ENCODE measurements around the gene THSD7A. TPM values are rescaled to one million over a fixed set of nuclear protein-coding genes. Genes with fewer than 3 reads are reported as not detected.

Gene THSD7A
- total and polyA plus RNA-seq, 10 of the 15 experiments (the other 5 are each of a cell fraction or from before 2014, with no cell fraction given): 0.03 to 0.09 (median 0.03) TPM; not detected in 7

DNA sequence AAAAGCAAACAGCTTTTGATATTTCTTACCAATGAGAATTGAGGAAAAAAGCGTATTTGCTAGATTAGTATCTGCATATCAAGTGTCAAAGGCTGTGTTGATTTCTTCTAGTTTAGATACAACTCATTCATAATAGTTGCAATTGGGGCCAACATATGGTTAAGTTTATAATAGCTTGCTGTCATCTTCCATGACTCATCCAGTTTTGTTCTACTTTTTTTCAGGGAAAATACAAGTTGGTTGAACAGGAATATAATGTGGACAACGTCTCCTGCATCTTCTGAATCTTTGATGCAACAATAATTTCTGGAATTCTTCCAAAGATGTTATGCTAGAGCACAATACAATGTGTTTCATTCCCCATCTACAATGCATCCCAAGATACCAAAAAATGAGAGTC lies 182.0 kb downstream of the THSD7A start:
- FAIRE-seq: no peak
- Histone ChIP-seq H3K9me3 (replicated peaks; ENCODE audit: control insufficient read depth, insufficient read depth, low read length) (no peaks in the 10 kb centered on the region), H4K20me1 (ENCODE audit: control insufficient read depth, insufficient read depth) (no peaks in the 10 kb centered on the region), H3K79me2 (ENCODE audit: control insufficient read depth, insufficient read depth, low read length) (no peaks in the 10 kb centered on the region), H2AFZ (ENCODE audit: control insufficient read depth, low read depth, low read length) (no peak overlapping the region), H3K27ac (ENCODE audit: control insufficient read depth, insufficient read depth) (no peak overlapping the region), H3K36me3 (ENCODE audit: control insufficient read depth in 2 of 2, insufficient read depth in 2 of 2, low read length in 1 of 2) (no peaks in the 10 kb centered on the region), H3K4me3 (no peak overlapping the region), H3K27me3 (replicated peaks in 1 of 2; ENCODE audit: control insufficient read depth in 2 of 2, insufficient read depth in 2 of 2, low read length in 1 of 2) (no peaks in the 10 kb centered on the region), H3K9ac (ENCODE audit: control insufficient read depth, insufficient read depth, low read length) (no peak overlapping the region), H3K4me2 (ENCODE audit: control insufficient read depth, insufficient read depth) (no peak overlapping the region), H3K4me1 (ENCODE audit: control insufficient read depth, insufficient read depth, low read length) (no peaks in the 10 kb centered on the region)
- POLR2A ChIA-PET: no interaction called here
- intact Hi-C loops (cut with micrococcal nuclease; ENCODE audit: unreplicated experiment): no loop called here
- RAD21 ChIA-PET (ENCODE audit: unreplicated experiment): no interaction called here
- TF ChIP-seq HDAC6 (IDR thresholded peaks at IDR 0.05; ENCODE audit: unreplicated experiment) (no peak), NR2C2 (IDR thresholded peaks at IDR 0.05; ENCODE audit: borderline replicate concordance, control insufficient read depth, insufficient read length, low read depth) (no peak), TCF7 (IDR thresholded peaks at IDR 0.05; ENCODE audit: borderline replicate concordance) (no peak), IKZF1 (conservative IDR thresholded peaks at IDR 0.05) (no peak), EED (IDR thresholded peaks at IDR 0.05; ENCODE audit: low read depth) (no peak), BMI1 (IDR thresholded peaks at IDR 0.05; ENCODE audit: borderline replicate concordance) (no peak), PAX8 (IDR thresholded peaks at IDR 0.05) (no peak), NFYB (IDR thresholded peaks at IDR 0.05; ENCODE audit: insufficient read depth, low read depth, low read length) (no peak)
- TF ChIP-seq, protein P1, sequence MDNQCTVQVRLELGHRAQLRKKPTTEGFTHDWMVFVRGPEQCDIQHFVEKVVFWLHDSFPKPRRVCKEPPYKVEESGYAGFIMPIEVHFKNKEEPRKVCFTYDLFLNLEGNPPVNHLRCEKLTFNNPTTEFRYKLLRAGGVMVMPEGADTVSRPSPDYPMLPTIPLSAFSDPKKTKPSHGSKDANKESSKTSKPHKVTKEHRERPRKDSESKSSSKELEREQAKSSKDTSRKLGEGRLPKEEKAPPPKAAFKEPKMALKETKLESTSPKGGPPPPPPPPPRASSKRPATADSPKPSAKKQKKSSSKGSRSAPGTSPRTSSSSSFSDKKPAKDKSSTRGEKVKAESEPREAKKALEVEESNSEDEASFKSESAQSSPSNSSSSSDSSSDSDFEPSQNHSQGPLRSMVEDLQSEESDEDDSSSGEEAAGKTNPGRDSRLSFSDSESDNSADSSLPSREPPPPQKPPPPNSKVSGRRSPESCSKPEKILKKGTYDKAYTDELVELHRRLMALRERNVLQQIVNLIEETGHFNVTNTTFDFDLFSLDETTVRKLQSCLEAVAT (IDR thresholded peaks at IDR 0.05): no peak
- TF ChIP-seq, protein P2, sequence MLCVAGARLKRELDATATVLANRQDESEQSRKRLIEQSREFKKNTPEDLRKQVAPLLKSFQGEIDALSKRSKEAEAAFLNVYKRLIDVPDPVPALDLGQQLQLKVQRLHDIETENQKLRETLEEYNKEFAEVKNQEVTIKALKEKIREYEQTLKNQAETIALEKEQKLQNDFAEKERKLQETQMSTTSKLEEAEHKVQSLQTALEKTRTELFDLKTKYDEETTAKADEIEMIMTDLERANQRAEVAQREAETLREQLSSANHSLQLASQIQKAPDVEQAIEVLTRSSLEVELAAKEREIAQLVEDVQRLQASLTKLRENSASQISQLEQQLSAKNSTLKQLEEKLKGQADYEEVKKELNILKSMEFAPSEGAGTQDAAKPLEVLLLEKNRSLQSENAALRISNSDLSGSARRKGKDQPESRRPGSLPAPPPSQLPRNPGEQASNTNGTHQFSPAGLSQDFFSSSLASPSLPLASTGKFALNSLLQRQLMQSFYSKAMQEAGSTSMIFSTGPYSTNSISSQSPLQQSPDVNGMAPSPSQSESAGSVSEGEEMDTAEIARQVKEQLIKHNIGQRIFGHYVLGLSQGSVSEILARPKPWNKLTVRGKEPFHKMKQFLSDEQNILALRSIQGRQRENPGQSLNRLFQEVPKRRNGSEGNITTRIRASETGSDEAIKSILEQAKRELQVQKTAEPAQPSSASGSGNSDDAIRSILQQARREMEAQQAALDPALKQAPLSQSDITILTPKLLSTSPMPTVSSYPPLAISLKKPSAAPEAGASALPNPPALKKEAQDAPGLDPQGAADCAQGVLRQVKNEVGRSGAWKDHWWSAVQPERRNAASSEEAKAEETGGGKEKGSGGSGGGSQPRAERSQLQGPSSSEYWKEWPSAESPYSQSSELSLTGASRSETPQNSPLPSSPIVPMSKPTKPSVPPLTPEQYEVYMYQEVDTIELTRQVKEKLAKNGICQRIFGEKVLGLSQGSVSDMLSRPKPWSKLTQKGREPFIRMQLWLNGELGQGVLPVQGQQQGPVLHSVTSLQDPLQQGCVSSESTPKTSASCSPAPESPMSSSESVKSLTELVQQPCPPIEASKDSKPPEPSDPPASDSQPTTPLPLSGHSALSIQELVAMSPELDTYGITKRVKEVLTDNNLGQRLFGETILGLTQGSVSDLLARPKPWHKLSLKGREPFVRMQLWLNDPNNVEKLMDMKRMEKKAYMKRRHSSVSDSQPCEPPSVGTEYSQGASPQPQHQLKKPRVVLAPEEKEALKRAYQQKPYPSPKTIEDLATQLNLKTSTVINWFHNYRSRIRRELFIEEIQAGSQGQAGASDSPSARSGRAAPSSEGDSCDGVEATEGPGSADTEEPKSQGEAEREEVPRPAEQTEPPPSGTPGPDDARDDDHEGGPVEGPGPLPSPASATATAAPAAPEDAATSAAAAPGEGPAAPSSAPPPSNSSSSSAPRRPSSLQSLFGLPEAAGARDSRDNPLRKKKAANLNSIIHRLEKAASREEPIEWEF (IDR thresholded peaks at IDR 0.05; ENCODE audit: insufficient replicate concordance, low read depth, low read length): no peak
- 18% methylated on average over 2 of the region's 2 CpGs for WGBS (ENCODE audit: insufficient coverage, insufficient replicate concordance, low lambda C conversion rate, missing lambda C conversion rate)
- DNase-seq (ENCODE audit: low read depth, low spot score): no peak
- no peak for ATAC-seq
- no TSS peak for BruUV-seq (replicated peaks)
- CTCF ChIA-PET: no interaction called here
- in situ Hi-C loops (cut with MboI): no loop called here
- SMC1A ChIA-PET (ENCODE audit: uncharacterized antibody, unreplicated experiment): interaction anchor here (1.5 kb wide), 1 partner anchor 11 kb away, joined by 3 read pairs; no protein-coding TSS in a partner anchor
